Transverse colon (tissue), 4 donors: ENCODE results near the gene CCDC88C. TPM values are rescaled to one million over a fixed set of nuclear protein-coding genes. Genes with fewer than 3 reads are reported as not detected.

Experiments used
- DNase-seq: peaks from one replicate; pipeline ENCODE4 v3.0.0-alpha.2; 2019
- H3K27ac ChIP-seq, 4 donors: fragments of 200-600 bp; sonication (generic); 2 replicates each; pipeline ENCODE4 v1.5.1; 2016 to 2018; ENCODE audit warnings: inconsistent platforms in 4 of 4
- H3K27me3 ChIP-seq: fragments of 200-600 bp; sonication (generic); 2 replicates; pipeline ENCODE4 v1.5.1; 2017; ENCODE audit warnings: inconsistent platforms
- H3K36me3 ChIP-seq, 4 donors: fragments of 200-600 bp; sonication (generic); 2 replicates each; pipeline ENCODE4 v1.5.1; 2017 to 2019; ENCODE audit warnings: inconsistent platforms in 4 of 4
- H3K4me1 ChIP-seq, 4 donors: fragments of 200-600 bp; sonication (generic); 2 replicates each; pipeline ENCODE4 v1.5.1; 2017 to 2020; ENCODE audit warnings: inconsistent platforms in 4 of 4
- H3K4me3 ChIP-seq, 4 donors: fragments of 200-600 bp; sonication (generic); 1 replicate in 1 of 4; 2 replicates in 3 of 4; pipeline versions ENCODE4 v1.5.1 to v1.6.1; 2017 to 2019; ENCODE audit warnings: inconsistent platforms in 4 of 4
- H3K9me3 ChIP-seq, 2 donors: fragments of 200-600 bp; sonication (generic); 2 replicates each; pipeline ENCODE4 v1.5.1; 2017 to 2019; ENCODE audit warnings: inconsistent platforms in 2 of 2
- EP300 ChIP-seq: sonication (generic); formaldehyde crosslinking; IDR thresholded peaks from one replicate; pipeline ENCODE4 v1.6.1; 2017; ENCODE audit warnings: antibody characterized with exemption, low read depth
- POLR2A ChIP-seq: fragments of 450-650 bp; IDR thresholded peaks from one replicate; pipeline ENCODE4 v1.6.1; 2016; ENCODE audit warnings: antibody characterized with exemption, mild to moderate bottlenecking, moderate library complexity
- POLR2AphosphoS5 ChIP-seq, 3 donors: sonication (generic); formaldehyde crosslinking; IDR thresholded peaks; one replicate each; pipeline ENCODE4 v1.6.1; 2016; ENCODE audit warnings: antibody characterized with exemption in 3 of 3
- WGBS, 2 donors: methylation state at CpG; one replicate each; pipeline ENCODE4 v1.1.5; 2018; ENCODE audit warnings: low coverage in 1 of 2; 5-methylcytosine and 5-hydroxymethylcytosine counted together
- in situ Hi-C, 4 donors: fragments of 200-750 bp; cut with MboI; loops; one replicate each; pipeline versions ENCODE4 v1.15.0 to v1.15.1; 2017; ENCODE audit warnings: low sequenced_read_pairs in 3 of 4, low pct_ligation_motif_present in 1 of 4, low pct_unique_long_range_greater_than_20kb in 1 of 4
- intact Hi-C: fragments of 100-400 bp; cut with DNase I; formaldehyde crosslinking; loops from one replicate; pipeline ENCODE4 v1.15.1; 2023; ENCODE audit warnings: low total_unique reads
- total RNA-seq, 4 donors: library from RNA; depleted of rRNA; stranded (reverse); fragments of >200 nt; gene quantifications; one replicate each; pipeline ENCODE4 v1.1.0, GENCODE V29; 2016
- TF ChIP-seq, protein P1 (sequence below), 5 experiments: fragments of 200-600 bp in 3 of 5; fragments of 450-650 bp in 2 of 5; sonication (generic) in 3 of 5; IDR thresholded peaks; 1 replicate in 2 of 5; 2 replicates in 3 of 5; pipeline ENCODE4 v1.5.1; 2016 to 2017; ENCODE audit warnings: antibody characterized with exemption in 5 of 5, inconsistent platforms in 3 of 5, mild to moderate bottlenecking in 2 of 5, moderate library complexity in 1 of 5

CCDC88C gene
- total RNA-seq, 4 donors from 2014 or later = 29.5 to 171 (median 60.3) TPM

DNA sequence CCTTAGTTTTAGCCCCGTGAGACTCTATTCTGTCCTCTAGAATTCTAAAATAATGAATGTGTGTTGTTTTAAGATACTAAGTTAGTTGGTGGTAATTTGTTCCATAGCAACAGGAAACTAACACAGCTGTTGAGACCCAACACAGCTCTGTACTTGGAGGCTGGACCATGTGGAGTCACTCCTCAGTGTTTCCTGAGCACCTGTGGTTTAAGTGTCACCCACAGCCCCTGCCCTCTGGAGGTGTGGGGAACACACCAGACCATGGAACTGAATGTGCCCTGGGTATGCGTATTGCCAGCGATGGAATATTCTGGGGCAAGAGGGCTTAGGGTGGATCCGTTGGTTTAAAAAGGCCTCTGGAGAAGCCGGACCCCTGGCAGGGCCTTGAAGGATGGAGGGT is 156.5 kb downstream of the CCDC88C start:
- no peak for TF ChIP-seq POLR2A
- Histone ChIP-seq H3K27ac (no peak overlapping the region), H3K36me3 (no peaks in the 10 kb centered on the region), H3K27me3 (peaks cover 8% of the 10 kb centered on the region), H3K4me3 (no peak overlapping the region), H3K4me1 (peaks cover 9 to 30% (median 17%) of the 10 kb centered on the region in 4 donors), H3K9me3 (no peaks in the 10 kb centered on the region)
- in situ Hi-C loops (no loop called here), intact Hi-C loops (no loop called here)
- DNase-seq = no peak
- WGBS, 2 donors = 91% methylated on average over 5 of the region's 5 CpGs; no CpG with 5 or more reads in 1 of the 2 donors

DNA sequence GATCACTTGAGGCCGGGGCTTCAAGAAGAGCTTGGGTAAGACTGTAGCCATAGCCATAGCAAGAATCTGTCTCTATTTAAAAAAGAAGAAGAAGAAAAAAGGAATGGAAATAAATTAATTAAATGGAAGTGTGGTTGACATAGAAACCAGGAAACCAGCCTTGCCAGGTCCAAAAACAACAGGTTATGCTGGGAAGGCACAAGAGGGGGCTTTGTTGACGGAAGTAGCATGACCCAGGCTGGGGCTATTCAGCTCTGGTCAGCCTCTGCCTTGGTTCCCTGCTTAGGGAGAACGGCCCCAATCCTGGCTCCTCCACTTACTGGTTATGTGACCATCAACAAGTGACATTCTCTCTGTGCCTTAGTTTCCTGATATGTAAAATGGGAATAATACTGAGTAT is 158.7 kb downstream of the CCDC88C start:
- in situ Hi-C loops = no loop called here
- H3K27me3 ChIP-seq = peaks cover under 1% of the 10 kb centered on the region
- DNase-seq = no peak
- TF ChIP-seq, protein P1, sequence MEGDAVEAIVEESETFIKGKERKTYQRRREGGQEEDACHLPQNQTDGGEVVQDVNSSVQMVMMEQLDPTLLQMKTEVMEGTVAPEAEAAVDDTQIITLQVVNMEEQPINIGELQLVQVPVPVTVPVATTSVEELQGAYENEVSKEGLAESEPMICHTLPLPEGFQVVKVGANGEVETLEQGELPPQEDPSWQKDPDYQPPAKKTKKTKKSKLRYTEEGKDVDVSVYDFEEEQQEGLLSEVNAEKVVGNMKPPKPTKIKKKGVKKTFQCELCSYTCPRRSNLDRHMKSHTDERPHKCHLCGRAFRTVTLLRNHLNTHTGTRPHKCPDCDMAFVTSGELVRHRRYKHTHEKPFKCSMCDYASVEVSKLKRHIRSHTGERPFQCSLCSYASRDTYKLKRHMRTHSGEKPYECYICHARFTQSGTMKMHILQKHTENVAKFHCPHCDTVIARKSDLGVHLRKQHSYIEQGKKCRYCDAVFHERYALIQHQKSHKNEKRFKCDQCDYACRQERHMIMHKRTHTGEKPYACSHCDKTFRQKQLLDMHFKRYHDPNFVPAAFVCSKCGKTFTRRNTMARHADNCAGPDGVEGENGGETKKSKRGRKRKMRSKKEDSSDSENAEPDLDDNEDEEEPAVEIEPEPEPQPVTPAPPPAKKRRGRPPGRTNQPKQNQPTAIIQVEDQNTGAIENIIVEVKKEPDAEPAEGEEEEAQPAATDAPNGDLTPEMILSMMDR (IDR thresholded peaks at IDR 0.05) = no peak
- TF ChIP-seq POLR2AphosphoS5 (IDR thresholded peaks at IDR 0.05) (no peak), POLR2A (no peak), EP300 (no peak)
- H3K4me3 ChIP-seq = no peak overlapping the region
- no peak overlapping the region for H3K27ac ChIP-seq
- H3K36me3 ChIP-seq = no peaks in the 10 kb centered on the region
- intact Hi-C loops = no loop called here
- H3K4me1 ChIP-seq = peaks cover 2 to 27% (median 18%) of the 10 kb centered on the region in 4 donors
- 89 to 92% methylated on average over 3 of the region's 3 CpGs for WGBS, 2 donors
- H3K9me3 ChIP-seq = no peaks in the 10 kb centered on the region

DNA sequence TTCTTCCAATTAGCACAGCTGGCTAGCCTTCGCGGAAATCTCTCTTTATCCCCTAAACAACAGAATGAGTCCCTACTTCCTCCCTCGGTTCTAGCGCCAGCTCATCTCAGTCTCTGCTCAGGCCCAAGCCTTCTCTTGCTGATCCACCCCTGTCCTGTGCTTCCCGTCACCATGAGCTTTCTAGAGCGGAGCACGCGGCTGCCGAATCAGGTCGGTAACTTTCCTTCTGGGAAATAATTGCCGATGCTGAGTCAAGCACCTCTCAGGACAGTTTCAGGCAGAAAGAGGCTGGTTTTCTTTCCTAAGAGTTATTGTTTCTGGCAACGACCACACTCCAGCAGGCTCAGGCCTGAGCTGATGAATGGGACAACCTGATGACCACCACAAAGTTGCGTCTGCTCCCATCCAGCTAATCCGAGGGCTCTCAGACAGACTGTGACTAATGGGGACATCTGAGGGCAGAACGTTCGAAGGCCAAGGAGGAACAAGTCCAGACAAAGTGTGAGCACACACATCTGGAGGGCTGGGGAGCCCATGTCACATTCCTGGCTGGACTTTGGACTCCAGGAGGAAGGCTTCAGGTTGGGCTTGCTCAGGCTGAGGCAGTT is 159.5 kb downstream of the CCDC88C start:
- 42 to 60% methylated on average over 5 to 16 of the region's 16 CpGs for WGBS, 2 donors
- Histone ChIP-seq H3K4me3 (no peak overlapping the region), H3K27me3 (peaks cover 5% of the 10 kb centered on the region), H3K4me1 (peaks cover 6 to 30% (median 21%) of the 10 kb centered on the region in 4 donors), H3K27ac (peak overlapping the region; percentile 11 to 58 (median 52)), H3K9me3 (no peaks in the 10 kb centered on the region), H3K36me3 (no peaks in the 10 kb centered on the region)
- TF ChIP-seq POLR2A = no peak
- peak; percentile 59 to 80 (median 63) for TF ChIP-seq POLR2AphosphoS5 (IDR thresholded peaks at IDR 0.05)
- TF ChIP-seq, protein P1 (IDR thresholded peaks at IDR 0.05) = no peak
- peak; percentile 36 for DNase-seq
- in situ Hi-C loops = no loop called here
- intact Hi-C loops = no loop called here

DNA sequence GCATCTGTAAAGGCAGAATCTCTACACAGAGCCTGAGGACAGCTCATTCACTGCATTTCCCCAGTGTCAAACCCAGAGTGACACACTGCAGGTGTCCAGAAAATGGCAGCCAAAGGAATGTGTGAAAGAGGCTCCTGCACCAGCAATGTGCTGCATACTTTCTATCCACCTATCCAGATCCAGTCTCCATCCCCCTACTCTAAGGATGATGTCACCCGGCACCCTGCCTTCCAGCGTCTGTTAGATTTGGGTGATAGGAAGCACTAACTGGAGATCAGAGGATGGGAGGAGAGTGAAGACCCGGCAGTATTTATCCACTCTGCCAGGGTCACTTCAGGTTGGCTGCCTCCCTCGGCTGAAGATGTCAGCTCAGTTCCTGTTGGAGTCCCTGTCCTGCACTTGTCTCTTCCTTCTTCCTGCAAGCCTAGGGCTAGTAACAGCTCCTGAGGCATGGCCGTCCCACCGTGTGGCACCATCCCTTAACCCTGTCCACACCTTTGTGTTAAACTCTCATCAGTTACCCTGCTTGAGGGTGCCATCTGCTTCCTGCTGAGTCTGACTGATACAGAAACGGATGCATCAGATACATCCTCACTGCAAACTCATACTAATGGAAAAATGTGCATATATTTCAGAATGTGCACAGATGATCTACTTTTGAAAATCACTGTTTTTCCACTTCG is 160.2 kb downstream of the CCDC88C start:
- intact Hi-C loops (no loop called here), in situ Hi-C loops (no loop called here)
- TF ChIP-seq POLR2AphosphoS5 (IDR thresholded peaks at IDR 0.05) (peak in 1 of 3 donors; percentile 39), EP300 (no peak), POLR2A (no peak)
- TF ChIP-seq, protein P1 (IDR thresholded peaks at IDR 0.05) = no peak
- Histone ChIP-seq H3K4me1 (peaks cover 12 to 36% (median 27%) of the 10 kb centered on the region in 4 donors), H3K27me3 (peaks cover 5% of the 10 kb centered on the region), H3K27ac (peak overlapping the region; percentile 11 to 58 (median 52)), H3K4me3 (no peak overlapping the region), H3K36me3 (no peaks in the 10 kb centered on the region), H3K9me3 (no peaks in the 10 kb centered on the region)
- DNase-seq = no peak
- WGBS, 2 donors = 21 to 38% methylated on average over 4 to 8 of the region's 8 CpGs
